Measurements from ENCODE around the gene TNS4.

- TF ChIP-seq POLR2AphosphoS5 (IDR thresholded peaks at IDR 0.05; ENCODE audit: borderline replicate concordance, low read depth, low read length) = no peak
- TF ChIP-seq EZH2 (IDR thresholded peaks at IDR 0.05) = no peak
- TF ChIP-seq FOXP2 (optimal IDR thresholded peaks at IDR 0.05; ENCODE audit: control extremely low read depth, extremely low read length, insufficient read depth) = no peak
These were observed 47.4 kb downstream of the TNS4 start for GRCh38 chr17:40453881-40454612.

Measured in SK-N-MC (cell line).